Activated CD4-positive, alpha-beta memory T cell treated with anti-CD3 and anti-CD28 coated beads for 36 hours (primary cell): ENCODE results near the gene PRR7. TPM values are rescaled to one million over a fixed set of nuclear protein-coding genes. Genes with fewer than 3 reads are reported as not detected.

ENCODE experiments used
- CTCF ChIA-PET: fragments of 350-600 bp; sonication (Branson Sonifier 250); formaldehyde crosslinking; loops from one replicate; lab custom pipeline; 2021; ENCODE audit warnings: antibody characterized with exemption, inconsistent platforms; lab: Charles Lee
- POLR2A ChIA-PET: fragments of 350-600 bp; sonication (Branson Sonifier 250); formaldehyde crosslinking; loops from one replicate; lab custom pipeline; 2021; ENCODE audit warnings: antibody characterized with exemption; lab: Charles Lee
- DNase-seq: peaks from one replicate; pipeline ENCODE4 v3.0.0-alpha.2; 2020
- H3K27ac Mint-ChIP-seq: one replicate; pipeline ENCODE4 v1.8.0; 2021; ENCODE audit warnings: mixed read lengths
- H3K27me3 Mint-ChIP-seq: one replicate; pipeline ENCODE4 v1.8.0; 2021; ENCODE audit warnings: mixed read lengths
- H3K36me3 Mint-ChIP-seq: one replicate; pipeline ENCODE4 v1.8.0; 2021; ENCODE audit warnings: mixed read lengths
- H3K4me1 Mint-ChIP-seq: one replicate; pipeline ENCODE4 v1.8.0; 2021; ENCODE audit warnings: low read depth, mixed read lengths
- H3K4me3 Mint-ChIP-seq: one replicate; pipeline ENCODE4 v1.8.0; 2021; ENCODE audit warnings: mild to moderate bottlenecking, mixed read lengths
- H3K9me3 Mint-ChIP-seq: one replicate; pipeline ENCODE4 v1.8.0; 2021; ENCODE audit warnings: mixed read lengths
- intact Hi-C: fragments of 100-400 bp; cut with micrococcal nuclease; formaldehyde crosslinking; loops from one replicate; pipeline ENCODE4 v1.15.1; 2023
- total RNA-seq, 2 experiments: library from RNA; stranded (reverse); gene quantifications; one replicate each; pipeline ENCODE4 v1.2.3, GENCODE V29; 2021

PRR7 gene
- total RNA-seq, 2 experiments from 2014 or later: 13.3 to 13.6 TPM

- peak overlapping the region; percentile 81 for H3K27ac Mint-ChIP-seq
- no peaks in the 10 kb centered on the region for H3K27me3 Mint-ChIP-seq
- peaks cover 50% of the 10 kb centered on the region for H3K4me1 Mint-ChIP-seq
- H3K36me3 Mint-ChIP-seq: peaks cover 12% of the 10 kb centered on the region
- no peaks in the 10 kb centered on the region for H3K9me3 Mint-ChIP-seq
- peak overlapping the region; percentile 67 for H3K4me3 Mint-ChIP-seq
- CTCF ChIA-PET: interaction anchor here (0.7 to 29.1 kb wide), 8 partner anchors 8 to 136 kb away, joined by 3 to 624 read pairs (median 25); partner anchors contain the start of genes F12, GRK6 and PFN3
- no peak for DNase-seq
- POLR2A ChIA-PET: interaction anchor here (1.0 to 14.3 kb wide), 8 partner anchors 9 to 137 kb away, joined by 3 to 319 read pairs (median 5); partner anchors contain the start of gene GRK6
- intact Hi-C loops: loop anchor here (1.0 to 2.0 kb wide), 2 partner anchors 17 to 55 kb away; no protein-coding TSS in a partner anchor
These were observed 756 bp upstream of the PRR7 start for GRCh38 chr5:177445917-177446199.

- H3K27ac Mint-ChIP-seq: no peak overlapping the region
- ChIA-PET CTCF (interaction anchor here (1.4 to 29.1 kb wide), 7 partner anchors 7 to 58 kb away, joined by 7 to 624 read pairs (median 43); partner anchors contain the start of genes F12, GRK6 and PFN3), POLR2A (interaction anchor here (0.7 to 14.3 kb wide), 8 partner anchors 8 to 135 kb away, joined by 3 to 319 read pairs (median 4); partner anchors contain the start of gene GRK6)
- peak; percentile 77 for DNase-seq
- peaks cover 43% of the 10 kb centered on the region for H3K4me1 Mint-ChIP-seq
- H3K9me3 Mint-ChIP-seq: no peaks in the 10 kb centered on the region
- peaks cover 4% of the 10 kb centered on the region for H3K36me3 Mint-ChIP-seq
- intact Hi-C loops: loop anchor here (2.0 kb wide), 1 partner anchor 56 kb away; no protein-coding TSS in a partner anchor
- peak overlapping the region; percentile 62 for H3K4me3 Mint-ChIP-seq
- no peaks in the 10 kb centered on the region for H3K27me3 Mint-ChIP-seq
These were observed 524 bp downstream of the PRR7 start for GRCh38 chr5:177447066-177447610.

DNA sequence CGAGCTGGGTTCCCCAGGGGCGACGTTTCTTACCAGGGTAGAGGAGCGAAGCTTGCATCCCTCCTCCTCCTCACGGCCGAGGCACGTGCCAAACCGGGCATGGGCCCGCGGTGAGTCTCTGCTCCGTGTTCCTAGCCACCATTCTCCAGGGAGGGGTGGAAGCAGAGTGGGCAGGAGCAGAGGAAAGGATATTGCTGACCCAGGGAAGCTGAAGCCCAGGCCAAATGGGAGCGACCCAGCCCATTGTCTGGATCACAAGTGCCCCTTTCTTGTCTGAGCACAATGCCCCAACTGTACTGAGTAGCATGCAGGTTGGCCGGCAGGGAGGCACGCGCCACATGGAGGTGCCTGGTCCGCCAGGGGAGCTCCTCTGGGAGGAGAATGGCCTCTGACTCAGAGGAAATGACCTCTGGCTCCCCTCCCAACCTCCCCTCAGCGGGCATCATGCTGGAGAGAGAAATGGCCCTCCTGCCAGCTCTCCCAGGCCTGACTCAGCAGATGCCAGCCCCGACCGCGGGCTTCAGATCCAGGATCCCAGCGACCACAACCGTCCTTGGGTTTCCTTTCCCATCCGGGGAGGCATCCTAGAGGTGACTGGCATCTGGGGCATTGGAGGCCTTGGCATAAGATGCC is 1.1 kb downstream of the PRR7 start:
- peak overlapping the region; percentile 62 for H3K4me3 Mint-ChIP-seq
- H3K9me3 Mint-ChIP-seq: no peaks in the 10 kb centered on the region
- H3K4me1 Mint-ChIP-seq: peaks cover 38% of the 10 kb centered on the region
- intact Hi-C loops: loop anchor here (2.0 kb wide), 1 partner anchor 57 kb away; no protein-coding TSS in a partner anchor
- ChIA-PET CTCF (interaction anchor here (0.7 to 29.1 kb wide), 6 partner anchors 9 to 138 kb away, joined by 3 to 624 read pairs (median 42); partner anchors contain the start of genes F12, GRK6 and PFN3), POLR2A (interaction anchor here (0.8 to 14.3 kb wide), 8 partner anchors 7 to 135 kb away, joined by 3 to 319 read pairs (median 4); partner anchors contain the start of gene GRK6)
- H3K27me3 Mint-ChIP-seq: no peaks in the 10 kb centered on the region
- H3K36me3 Mint-ChIP-seq: no peaks in the 10 kb centered on the region
- peak overlapping the region; percentile 28 for H3K27ac Mint-ChIP-seq
- peak; percentile 41 for DNase-seq

GRCh38 chr5:177448244-177448950 is 1.8 kb downstream of the PRR7 start:
- no peak for DNase-seq
- intact Hi-C loops: no loop called here
- POLR2A ChIA-PET: interaction anchor here (0.8 to 14.3 kb wide), 6 partner anchors 19 to 136 kb away, joined by 3 to 319 read pairs (median 4); partner anchors contain the start of gene GRK6
- CTCF ChIA-PET: interaction anchor here (0.7 to 29.1 kb wide), 6 partner anchors 9 to 139 kb away, joined by 3 to 624 read pairs (median 42); partner anchors contain the start of genes F12, GRK6 and PFN3
- Mint-ChIP-seq H3K4me1 (peaks cover 39% of the 10 kb centered on the region), H3K27me3 (no peaks in the 10 kb centered on the region), H3K4me3 (peak overlapping the region; percentile 62), H3K27ac (peak overlapping the region; percentile 11), H3K36me3 (no peaks in the 10 kb centered on the region), H3K9me3 (no peaks in the 10 kb centered on the region)

DNA sequence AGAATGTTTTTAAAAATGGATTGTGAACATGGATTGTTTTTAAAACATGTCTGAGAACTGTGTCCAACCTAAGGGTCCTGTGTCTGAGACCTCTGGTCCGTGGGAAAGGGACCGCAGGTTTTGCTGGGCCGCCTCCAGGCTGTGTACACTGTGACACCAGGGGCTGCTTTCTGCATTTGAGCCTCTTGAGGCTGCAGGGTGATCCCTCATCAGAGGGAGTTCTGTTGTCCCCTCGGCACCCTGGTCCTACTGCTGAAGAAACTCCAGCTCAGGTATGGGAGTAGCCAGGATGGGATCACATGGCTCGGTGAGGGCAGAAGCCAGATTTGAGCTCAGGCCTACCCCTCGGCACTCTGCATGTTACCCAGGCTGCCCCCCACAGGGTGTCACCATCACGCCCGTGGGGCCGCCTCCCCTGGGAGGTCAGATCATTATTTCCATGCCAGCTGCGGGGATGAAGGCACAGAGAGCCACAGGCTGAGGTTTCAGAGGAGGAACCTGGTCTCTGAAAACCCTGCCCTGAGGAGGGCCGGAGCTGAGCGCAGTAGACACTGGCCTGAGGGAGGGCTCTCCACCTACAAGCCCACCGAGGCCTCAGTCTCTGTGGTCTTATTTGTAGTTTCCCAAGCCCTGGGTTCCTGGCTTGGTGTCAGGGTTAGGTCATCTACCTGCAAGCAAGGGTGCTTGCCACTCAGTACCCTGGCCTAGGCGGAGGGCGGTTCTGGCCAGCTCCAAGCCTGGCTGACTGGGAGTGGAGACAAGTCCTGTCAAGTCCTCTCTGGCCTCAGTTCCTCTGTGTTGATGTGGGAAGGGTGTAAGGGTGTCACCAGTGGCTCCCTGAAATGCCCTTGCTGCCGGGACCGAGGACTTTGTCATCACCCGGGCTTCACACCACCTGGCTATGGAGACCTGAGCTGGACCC is 2.8 kb downstream of the PRR7 start:
- no peaks in the 10 kb centered on the region for H3K9me3 Mint-ChIP-seq
- ChIA-PET CTCF (interaction anchor here (1.2 to 29.1 kb wide), 5 partner anchors 19 to 140 kb away, joined by 5 to 624 read pairs (median 74); partner anchors contain the start of genes F12, GRK6 and PFN3), POLR2A (interaction anchor here (1.0 to 14.3 kb wide), 5 partner anchors 20 to 137 kb away, joined by 4 to 319 read pairs (median 4); partner anchors contain the start of gene GRK6)
- no peak overlapping the region for H3K4me3 Mint-ChIP-seq
- peaks cover 39% of the 10 kb centered on the region for H3K4me1 Mint-ChIP-seq
- H3K36me3 Mint-ChIP-seq: no peaks in the 10 kb centered on the region
- no peak for DNase-seq
- no peaks in the 10 kb centered on the region for H3K27me3 Mint-ChIP-seq
- intact Hi-C loops: no loop called here
- no peak overlapping the region for H3K27ac Mint-ChIP-seq

DNA sequence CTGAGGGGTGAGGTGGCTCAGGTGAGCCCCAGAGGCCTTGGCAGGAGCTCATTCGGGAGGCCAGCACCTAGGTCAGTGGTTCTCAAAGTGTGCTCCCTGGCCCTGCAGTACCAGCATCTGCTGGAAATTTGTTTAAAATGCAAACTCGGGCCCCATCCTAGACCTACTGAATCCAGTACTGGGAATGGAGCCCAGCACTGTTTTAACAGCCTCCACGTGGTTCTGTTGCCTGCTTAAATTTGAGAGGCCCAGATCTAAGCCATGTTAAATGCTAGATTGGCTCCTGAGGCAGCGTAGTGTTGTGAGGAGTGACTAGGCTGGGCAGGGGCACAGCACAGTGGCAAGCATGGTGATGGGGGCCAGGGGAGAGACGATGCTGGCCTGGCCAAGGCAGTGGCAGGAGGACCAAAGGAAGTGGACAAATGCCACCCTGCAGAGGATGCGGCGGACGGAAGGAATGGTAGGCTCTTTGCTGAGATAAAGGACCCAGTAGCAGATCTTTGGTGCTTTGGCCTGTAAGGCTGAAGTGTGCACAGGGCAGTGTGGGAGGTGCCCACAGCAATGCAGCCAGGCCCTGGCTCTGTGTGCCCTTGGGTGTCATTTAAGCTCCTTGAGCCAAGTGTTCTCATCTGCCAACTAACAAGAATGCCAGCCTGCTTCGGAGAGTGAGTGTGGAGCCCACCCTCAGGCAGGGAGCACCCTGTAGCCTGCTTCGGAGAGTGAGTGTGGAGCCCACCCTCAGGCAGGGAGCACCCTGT is 4.2 kb downstream of the PRR7 start:
- intact Hi-C loops: no loop called here
- no peak for DNase-seq

GRCh38 chr5:177452688-177453638 is 6.3 kb downstream of the PRR7 start:
- no peaks in the 10 kb centered on the region for H3K27me3 Mint-ChIP-seq
- CTCF ChIA-PET: interaction anchor here (1.0 to 29.1 kb wide), 19 partner anchors 8 to 144 kb away, joined by 3 to 624 read pairs (median 9); partner anchors contain the start of genes F12, GRK6, LMAN2 and PFN3

More for the DNA sequence above, 4.2 kb downstream of the PRR7 start:
- Mint-ChIP-seq H3K36me3 (no peaks in the 10 kb centered on the region), H3K27ac (no peak overlapping the region), H3K27me3 (no peaks in the 10 kb centered on the region), H3K4me1 (peaks cover 25% of the 10 kb centered on the region), H3K4me3 (no peak overlapping the region), H3K9me3 (no peaks in the 10 kb centered on the region)
- ChIA-PET POLR2A (interaction anchor here (1.0 to 14.3 kb wide), 5 partner anchors 21 to 61 kb away, joined by 4 to 319 read pairs (median 54); partner anchors contain the start of gene GRK6), CTCF (interaction anchor here (1.2 to 29.1 kb wide), 4 partner anchors 46 to 141 kb away, joined by 4 to 624 read pairs (median 92); partner anchors contain the start of genes F12 and PFN3)

GRCh38 chr5:177453852-177454396 is 7.3 kb downstream of the PRR7 start:
- no peak for DNase-seq
- ChIA-PET POLR2A (interaction anchor here (0.6 to 5.2 kb wide), 9 partner anchors 8 to 77 kb away, joined by 3 to 54 read pairs (median 16); partner anchors contain the start of genes GRK6 and PRR7), CTCF (interaction anchor here (0.6 to 29.1 kb wide), 25 partner anchors 9 to 499 kb away, joined by 3 to 624 read pairs (median 12); partner anchors contain the start of genes F12, GRK6, LMAN2 and MXD3)
- H3K4me1 Mint-ChIP-seq: peaks cover 11% of the 10 kb centered on the region
- peak overlapping the region; percentile 68 for H3K4me3 Mint-ChIP-seq
- H3K9me3 Mint-ChIP-seq: no peaks in the 10 kb centered on the region
- no peaks in the 10 kb centered on the region for H3K36me3 Mint-ChIP-seq
- intact Hi-C loops: loop anchor here (1.0 kb wide), 3 partner anchors 28 to 64 kb away; partner anchors contain the start of gene GRK6
- H3K27me3 Mint-ChIP-seq: no peaks in the 10 kb centered on the region
- H3K27ac Mint-ChIP-seq: no peak overlapping the region

More at GRCh38 chr5:177452688-177453638, 6.3 kb downstream of the PRR7 start:
- Mint-ChIP-seq H3K36me3 (no peaks in the 10 kb centered on the region), H3K27ac (no peak overlapping the region), H3K9me3 (no peaks in the 10 kb centered on the region), H3K4me3 (no peak overlapping the region), H3K4me1 (peaks cover 20% of the 10 kb centered on the region)
- intact Hi-C loops: no loop called here
- POLR2A ChIA-PET: interaction anchor here (0.8 to 5.2 kb wide), 6 partner anchors 9 to 63 kb away, joined by 4 to 54 read pairs (median 14); partner anchors contain the start of gene GRK6
- no peak for DNase-seq
